Measurements from ENCODE around the gene BRSK2. TPM values are rescaled to one million over a fixed set of nuclear protein-coding genes. Genes with fewer than 3 reads are reported as not detected.

BRSK2 gene
- total RNA-seq, 1 experiment from 2014 or later = 32.2 TPM

GRCh38 chr11:1493650-1494244, 104.0 kb downstream of the BRSK2 start:
- CTCF ChIA-PET = interaction anchor here (0.7 kb wide), 1 partner anchor 135 kb away, joined by 3 read pairs; no protein-coding TSS in a partner anchor
- no peak for TF ChIP-seq TCF7L2 (IDR thresholded peaks at IDR 0.05; ENCODE audit: low read depth, low read length)
- TF ChIP-seq REST (IDR thresholded peaks at IDR 0.05; ENCODE audit: insufficient read depth in 1 of 2, low read depth in 2 of 2, low read length in 1 of 2) = no peak
- no peak for TF ChIP-seq CTCF (IDR thresholded peaks at IDR 0.05)
- no peak for TF ChIP-seq POLR2AphosphoS5 (IDR thresholded peaks at IDR 0.05; ENCODE audit: low read depth, low read length)
- TF ChIP-seq SIN3A (IDR thresholded peaks at IDR 0.05; ENCODE audit: borderline replicate concordance, insufficient read depth, low read depth, low read length) = no peak
- in situ Hi-C loops (cut with HindIII; ENCODE audit: low pct_unique_long_range_greater_than_20kb, low sequenced_read_pairs) = loop anchor here (10.0 kb wide), 1 partner anchor 129 kb away; no protein-coding TSS in a partner anchor

GRCh38 chr11:1494650-1495049, 104.9 kb downstream of the BRSK2 start:
- in situ Hi-C loops (cut with HindIII; ENCODE audit: low pct_unique_long_range_greater_than_20kb, low sequenced_read_pairs) (loop anchor here (10.0 kb wide), 1 partner anchor 130 kb away; no protein-coding TSS in a partner anchor), intact Hi-C loops (cut with micrococcal nuclease; ENCODE audit: unreplicated experiment) (no loop called here)
- DNase-seq (ENCODE audit: low read depth, low spot score) = no peak
- H3K27me3 ChIP-seq (ENCODE audit: control insufficient read depth, insufficient read depth, low read length) = no peaks in the 10 kb centered on the region
- no peak overlapping the region for H3K4me3 ChIP-seq (ENCODE audit: low read depth in 2 of 2, low read length in 2 of 2)
- no TSS peak for BruUV-seq (replicated peaks)
- H3K9me3 ChIP-seq (ENCODE audit: control insufficient read depth, insufficient read depth, low read depth, low read length) = no peaks in the 10 kb centered on the region
- H3K27ac ChIP-seq (ENCODE audit: low read length) = no peak overlapping the region
- ATAC-seq = no peak
- POLR2A ChIA-PET = interaction anchor here (0.6 kb wide), 1 partner anchor 13 kb away, joined by 4 read pairs; no protein-coding TSS in a partner anchor
- CTCF ChIA-PET = no interaction called here
- H3K4me1 ChIP-seq (ENCODE audit: control insufficient read depth, insufficient read depth, low read length) = no peaks in the 10 kb centered on the region
- TF ChIP-seq SIN3A (IDR thresholded peaks at IDR 0.05; ENCODE audit: borderline replicate concordance, insufficient read depth, low read depth, low read length) (no peak), POLR2AphosphoS5 (IDR thresholded peaks at IDR 0.05; ENCODE audit: low read depth, low read length) (no peak), REST (IDR thresholded peaks at IDR 0.05; ENCODE audit: insufficient read depth in 1 of 2, low read depth in 2 of 2, low read length in 1 of 2) (no peak), CTCF (IDR thresholded peaks at IDR 0.05) (no peak), TCF7L2 (IDR thresholded peaks at IDR 0.05; ENCODE audit: low read depth, low read length) (no peak)
- H3K36me3 ChIP-seq (ENCODE audit: control insufficient read depth, insufficient read depth, low read length) = no peaks in the 10 kb centered on the region

More at GRCh38 chr11:1493650-1494244, 104.0 kb downstream of the BRSK2 start:
- no peak overlapping the region for H3K27ac ChIP-seq (ENCODE audit: low read length)
- intact Hi-C loops (cut with micrococcal nuclease; ENCODE audit: unreplicated experiment) = no loop called here
- H3K9me3 ChIP-seq (ENCODE audit: control insufficient read depth, insufficient read depth, low read depth, low read length) = no peaks in the 10 kb centered on the region
- no peak overlapping the region for H3K4me3 ChIP-seq (ENCODE audit: low read depth in 2 of 2, low read length in 2 of 2)
- no TSS peak for BruUV-seq (replicated peaks)
- no peaks in the 10 kb centered on the region for H3K27me3 ChIP-seq (ENCODE audit: control insufficient read depth, insufficient read depth, low read length)
- POLR2A ChIA-PET = interaction anchor here (0.6 kb wide), 2 partner anchors 12 to 1560 kb away, joined by 3 to 4 read pairs; no protein-coding TSS in a partner anchor
- H3K36me3 ChIP-seq (ENCODE audit: control insufficient read depth, insufficient read depth, low read length) = no peaks in the 10 kb centered on the region
- ATAC-seq (no peak), DNase-seq (ENCODE audit: low read depth, low spot score) (no peak)
- no peaks in the 10 kb centered on the region for H3K4me1 ChIP-seq (ENCODE audit: control insufficient read depth, insufficient read depth, low read length)
